K562 (cell line): ENCODE results near the gene CPM. TPM values are rescaled to one million over a fixed set of nuclear protein-coding genes. Genes with fewer than 3 reads are reported as not detected.

ENCODE experiments used
- ATAC-seq: fragments of 200-7000 bp; cut with Tn5 transposase; 3 replicates; pipeline ENCODE4 v1.9.1; 2020; ENCODE audit warnings: moderate library complexity
- BruUV-seq: library from RNA; stranded (reverse); fragments of 400-500 nt; replicated peaks from 2 replicates; lab custom pipeline; 2021; lab: Mats Ljungman, UMichigan
- CTCF ChIA-PET: fragments of 300-600 bp; formaldehyde crosslinking; extraction: SDS; loops from one replicate; lab custom pipeline; 2021; ENCODE audit warnings: low intra/inter-chr PET ratio; lab: Yijun Ruan, JAX
- POLR2A ChIA-PET: fragments of 300-600, 350-650 bp; sonication (Branson Sonifier 250); formaldehyde crosslinking; extraction: SDS; loops from one replicate; lab custom pipeline; 2021; ENCODE audit warnings: antibody characterized with exemption, inconsistent platforms; lab: Yijun Ruan, JAX
- DNase-seq, 4 experiments: peaks; one replicate each; pipeline versions ENCODE4 v3.0.0 to v3.0.0-alpha.2; 2011 to 2018; ENCODE audit warnings: low spot score in 3 of 4, mixed read lengths in 3 of 4; ENCODE audit errors: extremely low read depth in 1 of 4
- FAIRE-seq: peaks from 2 replicates; lab custom pipeline; 2011; peaks lifted over from hg19 to GRCh38; lab: Jason Lieb, UNC
- H2AFZ ChIP-seq: 2 replicates; pipeline ENCODE4 v1.6.0; 2011; ENCODE audit warnings: low read depth, low read length, control low read depth, inconsistent platforms
- H3K27ac ChIP-seq: fragments of 200-600 bp; 3 replicates; pipeline ENCODE4 v1.8.0; 2011; ENCODE audit warnings: low read depth, mild to moderate bottlenecking, control low read depth, inconsistent platforms, low read length, moderate library complexity, mixed read lengths; ENCODE audit errors: extremely low read depth
- H3K27me3 ChIP-seq, 2 experiments: fragments of 300-600 bp in 1 of 2; 2 replicates in 1 of 2; 3 replicates in 1 of 2; pipeline versions ENCODE4 v1.6.0 to v1.8.0; 2011; ENCODE audit warnings: inconsistent platforms in 2 of 2, low read length in 2 of 2, mild to moderate bottlenecking in 1 of 2, mixed read lengths in 1 of 2, moderate library complexity in 1 of 2; ENCODE audit not compliant: control insufficient read depth in 2 of 2, insufficient read depth in 2 of 2
- H3K36me3 ChIP-seq: fragments of 300-600 bp; 3 replicates; pipeline ENCODE4 v1.8.0; 2011; ENCODE audit warnings: mild to moderate bottlenecking, low read length, inconsistent platforms; ENCODE audit not compliant: control insufficient read depth, insufficient read depth
- H3K4me1 ChIP-seq, 2 experiments: fragments of 200-600 bp in 1 of 2; replicated peaks in 1 of 2; 2 replicates in 1 of 2; 3 replicates in 1 of 2; pipeline versions ENCODE4 v1.5.1 to v1.8.0; 2011; ENCODE audit warnings: inconsistent platforms in 2 of 2, low read length in 2 of 2, mild to moderate bottlenecking in 1 of 2, mixed read lengths in 1 of 2, moderate library complexity in 1 of 2; ENCODE audit not compliant: control insufficient read depth in 2 of 2, insufficient read depth in 2 of 2
- H3K4me2 ChIP-seq: 2 replicates; pipeline ENCODE4 v1.6.1; 2011; ENCODE audit warnings: low read length, control low read depth, inconsistent platforms, mixed read lengths; ENCODE audit not compliant: insufficient read depth
- H3K4me3 ChIP-seq: fragments of 200-600 bp; sonication (generic), shearing (Covaris generic); 2 replicates; pipeline ENCODE4 v1.5.1; 2016; ENCODE audit warnings: control low read depth, inconsistent platforms
- H3K79me2 ChIP-seq: fragments of 200-600 bp; 3 replicates; pipeline ENCODE4 v1.8.0; 2011; ENCODE audit warnings: low read length, inconsistent platforms; ENCODE audit not compliant: control insufficient read depth, insufficient read depth
- H3K9ac ChIP-seq, 2 experiments: 2 replicates each; pipeline versions ENCODE4 v1.6.0 to v1.6.1; 2011; ENCODE audit warnings: low read depth in 2 of 2, low read length in 2 of 2, control low read depth in 1 of 2, inconsistent platforms in 1 of 2, mild to moderate bottlenecking in 1 of 2, mixed read lengths in 1 of 2; ENCODE audit not compliant: insufficient read depth in 1 of 2
- H3K9me1 ChIP-seq: one replicate; pipeline ENCODE4 v1.6.0; 2011; ENCODE audit warnings: inconsistent platforms, mild to moderate bottlenecking, low read length, moderate library complexity; ENCODE audit not compliant: control insufficient read depth, insufficient read depth
- H3K9me3 ChIP-seq: replicated peaks from 2 replicates; pipeline ENCODE4 v1.5.1; 2011; ENCODE audit warnings: low read depth, low read length, inconsistent platforms; ENCODE audit not compliant: control insufficient read depth, insufficient read depth
- H4K20me1 ChIP-seq: replicated peaks from 2 replicates; pipeline ENCODE4 v1.6.1; 2011; ENCODE audit warnings: low read length, inconsistent platforms, mixed read lengths; ENCODE audit not compliant: control insufficient read depth, insufficient read depth
- AFF1 ChIP-seq, 2 experiments: fragments of 450-650 bp; IDR thresholded peaks; 2 replicates each; pipeline ENCODE4 v1.6.1; 2018; ENCODE audit warnings: mild to moderate bottlenecking in 2 of 2, low read depth in 1 of 2; ENCODE audit not compliant: partially characterized antibody in 2 of 2
- CSDE1 ChIP-seq, 2 experiments: fragments of 450-650 bp; IDR thresholded peaks; 2 replicates each; pipeline ENCODE4 v1.6.1; 2016; ENCODE audit warnings: mild to moderate bottlenecking in 1 of 2
- DDX20 ChIP-seq: fragments of 450-650 bp; IDR thresholded peaks from 2 replicates; pipeline ENCODE4 v1.6.1; 2016; ENCODE audit warnings: missing genetic modification characterization, low read depth, mild to moderate bottlenecking, missing compliant biosample characterization, moderate library complexity
- ELF1 ChIP-seq: fragments of 200-800 bp; sonication (Bioruptor generic); IDR thresholded peaks from 2 replicates; pipeline ENCODE4 v1.6.1; 2016; ENCODE audit warnings: missing genetic modification characterization, missing compliant biosample characterization
- FOS ChIP-seq: IDR thresholded peaks from 3 replicates; pipeline ENCODE4 v1.6.1; 2011; ENCODE audit not compliant: insufficient read length; ENCODE audit errors: extremely low read depth
- NFATC3 ChIP-seq: fragments of 450-650 bp; IDR thresholded peaks from 2 replicates; pipeline ENCODE4 v1.6.1; 2017; ENCODE audit warnings: mild to moderate bottlenecking
- SREBF2 ChIP-seq: sonication (generic); formaldehyde crosslinking; IDR thresholded peaks from 2 replicates; pipeline ENCODE4 v1.4.0; 2020; ENCODE audit warnings: mild to moderate bottlenecking, missing genetic modification reagents
- ZNF589 ChIP-seq: fragments of 200-800 bp; sonication (Bioruptor generic); IDR thresholded peaks from 2 replicates; pipeline ENCODE4 v1.6.1; 2016; ENCODE audit warnings: low read depth, missing genetic modification characterization, missing compliant biosample characterization
- ZSCAN32 ChIP-seq: fragments of 450-650 bp; formaldehyde crosslinking; IDR thresholded peaks from 2 replicates; pipeline ENCODE4 v1.4.0; 2020; ENCODE audit warnings: mild to moderate bottlenecking, moderate library complexity
- WGBS: fragments of 100-300 bp; shearing (Covaris generic); methylation state at CpG from one replicate; pipeline ENCODE4 v1.1.6; 2016; ENCODE audit warnings: low coverage, mixed read lengths; ENCODE audit not compliant: insufficient coverage; ENCODE audit errors: missing lambda C conversion rate; 5-methylcytosine and 5-hydroxymethylcytosine counted together
- in situ Hi-C: fragments of 300-500 bp; cut with MboI; formaldehyde crosslinking; loops from 4 replicates; pipeline ENCODE4 v1.15.0; 2018; ENCODE audit warnings: inconsistent platforms, mixed read lengths
- intact Hi-C: fragments of 100-400 bp; cut with micrococcal nuclease; formaldehyde crosslinking; loops from 2 replicates; pipeline ENCODE4 v1.14.2; 2022
- polyA plus RNA-seq, 8 experiments: library from polyadenylated mRNA; depleted of rRNA in 4 of 8; stranded (reverse) in 5 of 8; unstranded in 3 of 8; fragments of >200 nt; fragmentation: Nextera tagmentation in 2 of 8; fragmentation: Illumina TruSeq in 1 of 8; extraction: Ambion mirVana in 2 of 8; extraction: Trizol in 1 of 8; gene quantifications; 2 replicates each; pipeline versions ENCODE4 v1.2.1 to v1.2.3, GENCODE V29; 2011 to 2014; ENCODE audit warnings: inconsistent platforms in 1 of 8, missing spikeins in 1 of 8
- total RNA-seq, 7 experiments: library from RNA; depleted of rRNA in 6 of 7; stranded (reverse); fragments of >200 nt in 6 of 7; fragmentation: Illumina TruSeq in 2 of 7; extraction: Trizol in 2 of 7; gene quantifications; 2 replicates each; pipeline versions ENCODE4 v1.2.1 to v1.2.3, GENCODE V29; 2011 to 2021; ENCODE audit warnings: low replicate concordance in 1 of 7
- TF ChIP-seq, protein P1 (sequence below): fragments of 250-450 bp; sonication (Bioruptor Pico); IDR thresholded peaks from 2 replicates; pipeline ENCODE4 v1.8.0; 2022; ENCODE audit warnings: inconsistent platforms

The CPM gene
- total and polyA plus RNA-seq, 9 of the 15 experiments (the other 6 are each of a cell fraction or from before 2014, with no cell fraction given) = 0.31 TPM; not detected in 8

- TF ChIP-seq DDX20 (tag) (no peak), NFATC3 (no peak)
Measured at GRCh38 chr12:68856510-68856909, 76.5 kb downstream of the CPM start (continued).

DNA sequence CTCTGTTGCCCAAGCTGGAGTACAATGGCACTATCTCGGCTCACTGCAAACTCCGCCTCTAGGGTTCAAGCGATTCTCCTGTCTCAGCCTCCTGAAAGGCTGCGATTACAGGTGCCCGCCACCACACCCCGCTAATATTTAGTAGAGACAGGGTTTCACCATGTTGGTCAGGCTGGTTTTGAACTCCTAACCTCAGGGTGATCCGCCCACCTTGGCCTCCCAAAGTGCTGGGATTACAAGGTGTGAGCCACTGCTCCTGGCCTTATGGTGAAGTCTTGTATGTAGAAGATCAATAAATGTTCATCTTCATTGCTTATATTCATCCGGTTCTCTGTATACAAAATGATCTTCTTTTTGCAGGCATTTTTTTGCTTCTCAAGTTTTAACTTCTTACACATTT is 77.2 kb downstream of the CPM start:
- TF ChIP-seq, protein P1, sequence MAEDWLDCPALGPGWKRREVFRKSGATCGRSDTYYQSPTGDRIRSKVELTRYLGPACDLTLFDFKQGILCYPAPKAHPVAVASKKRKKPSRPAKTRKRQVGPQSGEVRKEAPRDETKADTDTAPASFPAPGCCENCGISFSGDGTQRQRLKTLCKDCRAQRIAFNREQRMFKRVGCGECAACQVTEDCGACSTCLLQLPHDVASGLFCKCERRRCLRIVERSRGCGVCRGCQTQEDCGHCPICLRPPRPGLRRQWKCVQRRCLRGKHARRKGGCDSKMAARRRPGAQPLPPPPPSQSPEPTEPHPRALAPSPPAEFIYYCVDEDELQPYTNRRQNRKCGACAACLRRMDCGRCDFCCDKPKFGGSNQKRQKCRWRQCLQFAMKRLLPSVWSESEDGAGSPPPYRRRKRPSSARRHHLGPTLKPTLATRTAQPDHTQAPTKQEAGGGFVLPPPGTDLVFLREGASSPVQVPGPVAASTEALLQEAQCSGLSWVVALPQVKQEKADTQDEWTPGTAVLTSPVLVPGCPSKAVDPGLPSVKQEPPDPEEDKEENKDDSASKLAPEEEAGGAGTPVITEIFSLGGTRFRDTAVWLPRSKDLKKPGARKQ (CRISPR knock-in tag) = no peak
- no peak for TF ChIP-seq AFF1 (IDR thresholded peaks at IDR 0.05; ENCODE audit: low read depth in 1 of 2, partially characterized antibody in 2 of 2)
- TF ChIP-seq CSDE1 (IDR thresholded peaks at IDR 0.05) = no peak
- no peak for TF ChIP-seq FOS
- TF ChIP-seq ZSCAN32 (CRISPR knock-in tag) = no peak
- no peak for TF ChIP-seq SREBF2
- no peak for TF ChIP-seq ELF1
- no peak for TF ChIP-seq ZNF589 (CRISPR knock-in tag)
- TF ChIP-seq, all 486 proteins: peak for 0
- Histone ChIP-seq H3K27ac (no peak overlapping the region), H4K20me1 (no peaks in the 10 kb centered on the region), H3K4me2 (no peak overlapping the region), H3K79me2 (no peaks in the 10 kb centered on the region), H3K4me3 (no peak overlapping the region), H3K9me3 (no peaks in the 10 kb centered on the region), H2AFZ (no peak overlapping the region), H3K27me3 (peaks cover 13 to 16% of the 10 kb centered on the region in 2 experiments; a peak in 4 of 5 replicates), H3K36me3 (no peaks in the 10 kb centered on the region), H3K9me1 (no peaks in the 10 kb centered on the region), H3K9ac (no peak overlapping the region), H3K4me1 (no peaks in the 10 kb centered on the region)
- no peak for DNase-seq
- FAIRE-seq = no peak
- ChIA-PET POLR2A (interaction anchor here (0.6 to 2.9 kb wide), 2 partner anchors 11 to 19 kb away, joined by 3 to 11 read pairs; no protein-coding TSS in a partner anchor), CTCF (no interaction called here)
- ATAC-seq = no peak
- intact Hi-C loops = no loop called here
- WGBS = 6% methylated on average over 7 of the region's 8 CpGs
- in situ Hi-C loops = loop anchor here (25.0 kb wide), 1 partner anchor 207 kb away; no protein-coding TSS in a partner anchor
- no TSS peak for BruUV-seq
